DMS153 treated with DMSO at 0.1 percent for 48 hours (cell line): ENCODE data around the gene NANOGP8.
"Not testable (repeated sequence)": the region's sequence is repeated elsewhere in the genome, so short reads cannot be mapped to it uniquely, and the experiment has no call there.

Experiments
- DNase-seq: peaks from one replicate; lab custom pipeline; 2025; ENCODE audit not compliant: unreplicated experiment; lab: John Stamatoyannopoulos, UW

Gene NANOGP8

GRCh38 chr15:35085176-35085919 lies at the start of gene NANOGP8:
Gene NANOGP8 (minus strand): TSS chr15:35085295. CDS start chr15:35085110, 185 bp downstream.
- DNase-seq = not testable (repeated sequence)

DNA sequence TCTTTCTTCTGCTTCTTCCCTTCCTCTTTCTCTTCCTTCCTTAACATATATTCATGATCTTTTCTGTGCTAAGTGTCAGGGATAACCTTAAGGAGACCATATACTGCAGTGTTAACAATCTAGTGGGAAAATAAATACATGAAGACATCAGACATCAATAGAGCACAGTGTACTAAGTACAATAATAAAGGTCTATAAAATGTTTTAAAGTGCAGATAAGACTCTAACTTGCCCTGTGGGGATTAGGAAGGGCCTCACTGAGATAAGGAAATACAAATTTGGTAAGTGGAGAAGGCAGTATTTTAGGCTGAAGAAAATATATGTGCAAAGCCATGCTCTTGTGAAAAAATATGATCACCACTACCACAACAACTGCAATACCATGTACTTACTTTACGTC lies 49.2 kb upstream of the NANOGP8 start:
- DNase-seq = no peak

DNA sequence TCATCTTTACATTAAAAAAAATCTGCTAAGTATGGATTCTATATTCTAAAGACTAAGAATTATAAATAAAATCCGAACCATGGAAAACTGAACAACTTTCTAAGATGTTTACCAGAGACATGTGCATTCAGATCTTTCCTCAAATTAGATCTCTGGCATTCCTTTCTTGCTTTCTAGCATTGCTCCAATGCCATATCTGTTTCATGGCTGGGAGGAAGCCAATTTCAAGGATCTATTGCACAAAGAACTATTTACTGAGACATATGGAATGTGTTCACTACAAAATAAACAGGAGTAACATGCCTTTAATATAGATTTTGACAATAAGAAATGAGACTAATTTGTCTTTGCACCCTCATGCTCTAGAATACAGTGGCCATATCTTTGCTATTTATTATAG lies 45.1 kb upstream of the NANOGP8 start:
- DNase-seq = no peak

GRCh38 chr15:35129361-35129760 lies 44.3 kb upstream of the NANOGP8 start:
- DNase-seq = no peak

GRCh38 chr15:35127717-35128116 lies 42.6 kb upstream of the NANOGP8 start:
- no peak for DNase-seq

GRCh38 chr15:35126236-35126635 lies 41.1 kb upstream of the NANOGP8 start:
- no peak for DNase-seq

DNA sequence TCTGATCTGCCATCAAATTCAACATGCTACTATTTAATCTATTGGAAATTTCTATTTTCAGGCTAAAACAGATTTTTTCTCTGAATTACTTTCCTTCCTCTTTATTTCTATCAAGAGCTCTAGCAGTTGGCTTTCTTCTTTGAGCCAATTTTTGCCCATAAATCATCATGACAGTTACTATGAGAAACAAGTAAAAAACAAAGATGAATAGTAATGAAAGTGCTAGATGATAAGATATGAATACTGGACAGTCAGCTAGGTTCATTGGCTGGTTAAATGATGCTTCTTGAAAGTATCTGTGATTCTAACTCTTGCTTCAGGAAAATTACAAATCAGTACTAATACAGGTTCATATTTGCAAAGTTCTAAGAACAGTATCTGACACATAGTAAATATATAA lies 38.6 kb upstream of the NANOGP8 start:
- DNase-seq = no peak

GRCh38 chr15:35121611-35122359 lies 36.7 kb upstream of the NANOGP8 start:
- no peak for DNase-seq

DNA sequence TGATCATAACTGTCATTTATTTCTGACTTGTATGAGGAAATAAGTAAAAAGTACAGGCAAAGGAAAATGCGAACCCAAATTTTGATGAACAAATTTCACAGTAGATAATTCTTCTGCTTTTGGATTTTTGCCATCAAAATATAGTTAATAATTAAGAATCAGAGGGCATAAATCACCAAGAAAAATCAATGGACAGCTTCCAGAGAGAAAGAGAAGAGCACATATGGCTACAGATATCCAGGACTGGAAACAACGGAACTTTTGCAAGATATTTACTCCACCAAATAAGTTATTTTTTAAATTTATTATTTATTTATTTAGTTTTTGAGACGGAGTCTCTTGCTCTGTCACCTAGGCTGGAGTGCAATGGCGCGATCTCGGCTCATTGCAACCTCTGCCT lies 35.1 kb upstream of the NANOGP8 start:
- DNase-seq = no peak

DNA sequence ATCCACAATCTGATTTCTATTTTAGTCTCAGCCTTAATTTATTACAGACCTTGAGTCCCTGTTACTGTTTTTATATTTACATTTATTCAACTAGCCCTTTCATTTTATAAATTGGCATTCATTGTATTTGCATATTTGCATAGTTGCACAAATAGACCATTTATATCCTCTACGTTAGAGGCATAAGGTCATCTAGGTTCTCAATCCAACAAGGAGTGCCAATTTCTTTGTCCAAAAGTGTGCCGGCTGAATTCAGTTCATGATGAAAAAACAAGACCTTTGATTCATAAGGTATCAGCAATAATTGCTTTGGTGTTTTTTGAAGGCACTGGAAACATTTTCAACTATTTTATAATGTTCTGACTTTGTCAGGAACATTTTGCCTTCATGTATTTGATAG lies 33.9 kb upstream of the NANOGP8 start:
- DNase-seq = no peak

DNA sequence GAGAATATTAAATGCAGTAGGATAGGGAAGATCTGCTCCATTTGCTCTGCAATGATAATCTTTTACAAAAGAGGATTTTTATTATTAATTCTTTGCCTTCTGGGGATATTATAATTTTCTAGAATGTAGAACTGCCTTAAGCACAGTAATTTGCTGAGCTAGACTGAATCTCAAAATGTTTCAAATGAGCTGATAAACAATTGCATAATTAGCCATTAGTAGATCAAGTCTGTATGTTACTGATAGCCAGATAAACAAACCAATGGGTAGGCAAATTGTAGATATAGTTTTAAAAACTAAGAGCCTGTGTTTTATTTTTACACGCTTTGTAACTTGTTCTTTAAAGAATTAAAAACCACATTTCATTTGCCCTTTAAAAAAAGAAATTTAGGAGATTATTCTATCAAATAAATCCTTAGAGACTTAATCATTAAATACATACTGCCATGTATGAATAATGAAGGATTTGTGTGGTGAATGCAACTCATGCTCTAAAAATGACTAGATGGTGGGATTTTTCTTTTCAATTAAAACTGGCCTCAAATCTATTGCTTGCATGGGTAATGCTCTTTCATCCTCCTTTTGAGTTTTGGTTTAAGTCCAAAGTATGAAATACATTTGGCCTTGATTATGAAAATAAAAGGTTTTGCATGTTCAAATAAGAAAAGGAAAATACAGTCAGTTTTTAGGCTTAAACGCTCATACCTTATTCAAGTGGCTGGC lies 32.6 kb upstream of the NANOGP8 start:
- no peak for DNase-seq

DNA sequence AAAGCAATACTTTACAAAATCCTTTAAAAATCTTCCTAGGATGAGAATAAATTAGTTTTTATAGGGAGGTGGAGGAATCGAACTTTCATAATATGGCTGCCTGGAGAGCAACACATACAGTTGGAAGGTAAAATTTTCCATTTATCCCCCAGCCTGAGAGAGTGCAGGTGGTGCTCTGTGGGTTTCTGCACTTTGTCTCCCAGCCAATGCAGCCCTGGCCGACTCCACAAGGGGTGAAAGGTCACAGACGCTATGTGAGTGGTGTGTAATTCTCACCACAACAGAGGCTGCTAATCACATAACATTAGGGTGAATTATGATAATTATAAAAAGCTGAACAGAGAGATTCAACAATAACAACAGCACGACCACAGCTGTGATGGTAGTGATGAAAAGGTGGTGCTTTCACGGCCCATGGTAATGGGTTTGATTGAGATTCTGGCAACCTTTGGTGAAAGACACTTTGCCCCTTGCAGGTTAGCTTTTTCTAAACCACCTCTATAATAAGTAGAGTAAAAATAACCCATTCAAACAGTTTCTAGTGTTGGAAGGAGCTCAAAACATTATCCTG lies 30.1 kb upstream of the NANOGP8 start:
- DNase-seq = no peak

DNA sequence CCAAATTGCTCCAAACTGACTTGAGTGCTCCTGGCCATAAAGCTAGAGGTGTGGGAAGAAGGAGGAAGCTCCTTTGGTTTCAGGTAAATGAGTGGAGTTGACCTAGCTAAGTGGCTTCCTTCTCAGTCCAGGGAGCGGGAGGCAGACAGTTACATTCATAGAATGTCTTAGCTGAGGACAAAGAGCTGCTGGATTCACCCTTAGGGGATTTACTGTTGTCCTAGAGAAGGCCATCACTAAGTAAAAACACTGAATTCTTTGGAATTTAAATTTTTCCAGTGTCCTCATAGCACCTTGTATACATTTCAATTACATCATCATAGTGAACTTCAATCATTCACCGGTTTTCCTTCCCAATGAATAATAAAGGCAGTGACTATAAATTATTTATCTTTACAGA lies 27.3 kb upstream of the NANOGP8 start:
- no peak for DNase-seq

- DNase-seq = no peak
Measured at GRCh38 chr15:35111861-35112260, 26.8 kb upstream of the NANOGP8 start.

DNA sequence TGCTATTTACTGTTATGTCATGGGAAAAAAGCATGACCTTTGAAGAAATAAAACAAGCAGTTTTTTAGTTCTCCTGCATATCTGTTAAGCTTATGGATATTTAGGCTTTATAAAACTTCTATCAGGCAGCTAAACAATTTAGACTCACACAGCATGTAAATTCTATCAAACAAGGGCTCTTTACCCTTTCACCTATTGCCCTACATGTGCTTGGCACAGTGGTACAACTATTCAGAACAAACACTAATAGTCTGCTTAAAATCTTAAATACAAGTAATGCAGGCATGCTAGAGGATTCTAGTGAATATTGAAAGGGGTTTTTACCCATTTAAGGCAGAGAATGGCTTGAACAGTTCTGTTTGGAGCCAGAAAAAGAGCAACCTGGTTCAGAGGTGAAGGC lies 23.4 kb upstream of the NANOGP8 start:
- no peak for DNase-seq

DNA sequence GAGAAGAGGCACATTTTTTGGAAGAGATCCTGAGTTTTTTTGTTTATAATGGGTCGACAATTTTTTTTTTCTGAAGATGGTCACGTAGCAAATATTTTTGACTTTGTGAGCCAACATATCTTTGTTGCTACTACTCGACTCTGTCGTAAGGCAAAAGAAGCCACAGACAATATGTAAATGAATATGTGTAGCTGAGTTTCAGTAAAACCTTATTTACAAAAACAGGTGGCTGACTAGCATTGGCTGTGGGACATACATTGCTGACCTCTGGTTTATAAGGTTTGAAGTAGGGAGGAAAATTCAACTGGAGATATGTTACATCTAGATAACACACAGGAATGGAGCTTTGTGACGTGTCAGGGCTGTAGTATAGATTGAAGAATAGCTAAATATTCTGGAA lies 22.5 kb upstream of the NANOGP8 start:
- no peak for DNase-seq

GRCh38 chr15:35107122-35107521 lies 22.0 kb upstream of the NANOGP8 start:
- no peak for DNase-seq

DNA sequence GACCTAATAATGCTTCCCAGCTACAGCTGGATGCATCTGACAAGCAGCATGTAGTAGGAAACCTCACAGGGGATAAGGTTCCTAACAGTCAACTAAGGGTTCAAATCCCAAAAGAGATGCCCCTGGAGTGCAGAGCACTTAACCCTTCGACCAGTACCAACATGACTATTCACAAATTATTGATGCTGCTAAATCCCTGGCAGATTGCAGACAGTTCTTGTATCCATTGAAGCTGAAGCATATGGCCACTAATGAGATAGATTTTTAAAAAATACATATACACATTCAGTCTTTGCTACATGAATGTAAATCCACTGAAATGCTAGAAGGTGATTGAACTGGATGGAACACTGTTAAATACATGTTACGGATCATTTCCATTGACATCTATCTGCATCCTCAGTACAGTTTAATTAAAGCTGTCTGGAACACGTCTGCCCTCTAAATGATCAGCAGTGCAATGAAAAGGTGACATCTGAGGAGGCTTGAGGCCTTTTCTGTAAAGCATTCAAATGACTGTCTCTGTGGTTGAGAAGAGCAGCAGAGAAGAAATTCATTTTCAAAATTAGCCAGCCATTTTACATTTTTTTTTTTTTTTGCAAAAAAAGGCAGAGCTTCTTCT lies 19.5 kb upstream of the NANOGP8 start:
- no peak for DNase-seq

DNA sequence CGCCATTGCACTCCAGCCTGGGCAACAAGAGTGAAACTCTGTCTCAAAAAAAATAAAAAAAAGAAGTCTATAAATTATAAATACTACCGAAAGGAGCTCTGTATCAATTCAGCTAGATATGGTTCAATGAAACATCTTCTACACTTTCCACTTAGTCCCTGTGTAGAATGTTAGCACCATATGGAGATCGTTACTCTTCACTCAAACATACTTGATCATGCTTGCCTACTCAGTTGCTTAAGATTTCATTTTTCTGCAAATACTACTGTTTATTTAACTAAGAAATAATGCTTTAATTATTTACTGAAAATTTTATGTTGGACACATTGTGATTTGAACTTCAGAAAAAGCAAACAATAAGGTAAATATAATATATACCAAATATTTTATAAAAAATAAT lies 17.1 kb upstream of the NANOGP8 start:
- no peak for DNase-seq

GRCh38 chr15:35101335-35101734 lies 16.2 kb upstream of the NANOGP8 start:
- no peak for DNase-seq

- DNase-seq = no peak
Measured at GRCh38 chr15:35098737-35099136, 13.6 kb upstream of the NANOGP8 start.
